GM12878 (cell line): ENCODE results near the gene IRGQ. TPM values are rescaled to one million over a fixed set of nuclear protein-coding genes. Genes with fewer than 3 reads are reported as not detected.
A peak's percentile ranks its signal among the peaks of the same experiment; 100 is the strongest.

ENCODE experiments used
- ATAC-seq: fragments of 200-7000 bp; cut with Tn5 transposase; 3 replicates; pipeline ENCODE4 v1.9.1; 2020; ENCODE audit warnings: mild to moderate bottlenecking, moderate library complexity
- BruUV-seq: library from RNA; stranded (reverse); fragments of 400-500 nt; replicated peaks from 2 replicates; lab custom pipeline; 2021; lab: Mats Ljungman, UMichigan
- CTCF ChIA-PET: fragments of 300-600 bp; sonication (Branson Sonifier 250); formaldehyde crosslinking; extraction: SDS; loops from one replicate; lab custom pipeline; 2021; ENCODE audit warnings: inconsistent platforms; lab: Yijun Ruan, JAX
- POLR2A ChIA-PET: fragments of 350-600 bp; formaldehyde crosslinking; extraction: SDS; loops from one replicate; lab custom pipeline; 2021; ENCODE audit warnings: inconsistent platforms; lab: Charles Lee
- RAD21 ChIA-PET: fragments of 300-600 bp; sonication (Branson Sonifier 250); formaldehyde crosslinking; loops from one replicate; lab custom pipeline; 2023; ENCODE audit warnings: antibody characterized with exemption; ENCODE audit not compliant: unreplicated experiment; lab: Charles Lee
- SMC1A ChIA-PET: fragments of 300-600 bp; sonication (Branson Sonifier 250); formaldehyde crosslinking; loops from one replicate; lab custom pipeline; 2023; ENCODE audit not compliant: unreplicated experiment, uncharacterized antibody; lab: Charles Lee
- DNase-seq: peaks from one replicate; pipeline ENCODE4 v3.0.0-alpha.2; 2011; ENCODE audit warnings: low read depth, low spot score
- FAIRE-seq: peaks from 3 replicates; lab custom pipeline; 2011; peaks lifted over from hg19 to GRCh38; lab: Jason Lieb, UNC
- H2AFZ ChIP-seq: 2 replicates; pipeline ENCODE4 v1.6.0; 2011; ENCODE audit warnings: low read depth, low read length, control low read depth; ENCODE audit not compliant: control insufficient read depth
- H3K27ac ChIP-seq: 2 replicates; pipeline ENCODE4 v1.5.1; 2011; ENCODE audit warnings: control low read depth; ENCODE audit not compliant: control insufficient read depth, insufficient read depth
- H3K27me3 ChIP-seq, 2 experiments: replicated peaks in 1 of 2; 2 replicates each; pipeline versions ENCODE4 v1.6.0 to v1.6.1; 2011; ENCODE audit warnings: low read length in 1 of 2; ENCODE audit not compliant: control insufficient read depth in 2 of 2, insufficient read depth in 2 of 2
- H3K36me3 ChIP-seq, 2 experiments: 2 replicates each; pipeline ENCODE4 v1.5.1; 2011; ENCODE audit warnings: low read length in 1 of 2; ENCODE audit not compliant: control insufficient read depth in 2 of 2, insufficient read depth in 2 of 2
- H3K4me1 ChIP-seq: 2 replicates; pipeline ENCODE4 v1.6.1; 2011; ENCODE audit warnings: mild to moderate bottlenecking, low read length, moderate library complexity, mixed read lengths; ENCODE audit not compliant: control insufficient read depth, insufficient read depth
- H3K4me2 ChIP-seq: 2 replicates; pipeline ENCODE4 v1.6.0; 2011; ENCODE audit warnings: control low read depth; ENCODE audit not compliant: control insufficient read depth, insufficient read depth
- H3K4me3 ChIP-seq: fragments of 200-600 bp; sonication (generic); 2 replicates; pipeline ENCODE4 v1.5.1; 2016
- H3K79me2 ChIP-seq: 2 replicates; pipeline ENCODE4 v1.6.0; 2011; ENCODE audit warnings: low read length; ENCODE audit not compliant: control insufficient read depth, insufficient read depth
- H3K9ac ChIP-seq: 2 replicates; pipeline ENCODE4 v1.8.0; 2011; ENCODE audit warnings: low read length, control low read depth, mixed read lengths; ENCODE audit not compliant: control insufficient read depth, insufficient read depth
- H3K9me3 ChIP-seq: replicated peaks from 3 replicates; pipeline ENCODE4 v1.5.1; 2011; ENCODE audit warnings: mild to moderate bottlenecking, low read length; ENCODE audit not compliant: control insufficient read depth, insufficient read depth
- H4K20me1 ChIP-seq: 2 replicates; pipeline ENCODE4 v1.6.0; 2011; ENCODE audit not compliant: control insufficient read depth, insufficient read depth
- CEBPB ChIP-seq, 2 experiments: fragments of 150-350 bp in 1 of 2; IDR thresholded peaks; 2 replicates each; pipeline ENCODE4 v1.6.1; 2012 to 2014; ENCODE audit warnings: low read depth in 2 of 2, low read length in 2 of 2, borderline replicate concordance in 1 of 2, inconsistent platforms in 1 of 2
- FOXK2 ChIP-seq: fragments of 450-650 bp; IDR thresholded peaks from 2 replicates; pipeline ENCODE4 v1.6.1; 2017; ENCODE audit warnings: mild to moderate bottlenecking, moderate library complexity
- NRF1 ChIP-seq: conservative IDR thresholded peaks from 2 replicates; pipeline ENCODE4 v1.6.1; 2011; ENCODE audit warnings: mild to moderate bottlenecking, low read depth, low read length, improper control_type of control experiment
- POLR2A ChIP-seq: IDR thresholded peaks from 2 replicates; pipeline ENCODE4 v1.6.1; 2011; ENCODE audit warnings: low read depth, mild to moderate bottlenecking, low read length
- SPI1 ChIP-seq: IDR thresholded peaks from 2 replicates; pipeline ENCODE4 v1.6.1; 2011; ENCODE audit warnings: low read depth, mild to moderate bottlenecking, low read length, moderate library complexity, borderline replicate concordance; ENCODE audit not compliant: insufficient read depth
- ZNF24 ChIP-seq: fragments of 450-650 bp; IDR thresholded peaks from 2 replicates; pipeline ENCODE4 v1.6.1; 2017; ENCODE audit warnings: antibody characterized with exemption, mild to moderate bottlenecking
- WGBS: methylation state at CpG from one replicate; pipeline ENCODE4 v1.1.6; 2016; ENCODE audit warnings: low lambda C conversion rate; ENCODE audit not compliant: insufficient replicate concordance, insufficient coverage; ENCODE audit errors: missing lambda C conversion rate; 5-methylcytosine and 5-hydroxymethylcytosine counted together
- in situ Hi-C: fragments of 300-500 bp; cut with MboI; formaldehyde crosslinking; loops from 9 replicates; pipeline ENCODE4 v1.14.3; 2018; ENCODE audit warnings: mixed read lengths
- intact Hi-C: fragments of 100-400 bp; cut with micrococcal nuclease; formaldehyde crosslinking; loops from one replicate; pipeline ENCODE4 v1.14.2; 2022; ENCODE audit not compliant: unreplicated experiment
- polyA plus RNA-seq, 11 experiments: library from polyadenylated mRNA; depleted of rRNA in 4 of 11; unstranded in 6 of 11; stranded (reverse) in 5 of 11; fragments of >200 nt; fragmentation: Nextera tagmentation in 4 of 11; fragmentation: Illumina TruSeq in 1 of 11; extraction: Ambion mirVana in 4 of 11; extraction: Trizol in 1 of 11; gene quantifications; 1 replicate in 1 of 11; 2 replicates in 10 of 11; pipeline versions ENCODE4 v1.2.1 to v1.2.3, GENCODE V29; 2011 to 2016; ENCODE audit warnings: inconsistent platforms in 2 of 11, missing spikeins in 2 of 11, low read depth in 1 of 11
- total RNA-seq, 4 experiments: library from RNA; depleted of rRNA in 3 of 4; stranded (reverse); fragments of >200 nt in 3 of 4; fragmentation: Illumina TruSeq in 1 of 4; extraction: Trizol in 1 of 4; gene quantifications; 2 replicates each; pipeline versions ENCODE4 v1.2.1 to v1.2.3, GENCODE V29; 2013 to 2021

IRGQ gene
- total and polyA plus RNA-seq, 10 of the 15 experiments (the other 5 are each of a cell fraction or from before 2014, with no cell fraction given) = 3.3 to 20.8 (median 9.0) TPM

- ATAC-seq (no peak), DNase-seq (no peak), FAIRE-seq (no peak)
- TF ChIP-seq SPI1 = no peak
- TF ChIP-seq ZNF24 = no peak
- no peak for TF ChIP-seq NRF1
- peak; percentile 26; the same call in 1 of the 2 replicates for TF ChIP-seq POLR2A
- no peak for TF ChIP-seq FOXK2
- TF ChIP-seq CEBPB (IDR thresholded peaks at IDR 0.05; ENCODE audit: borderline replicate concordance in 1 of 2, low read depth in 2 of 2, low read length in 2 of 2) = no peak
- Histone ChIP-seq H4K20me1 (no peaks in the 10 kb centered on the region), H3K4me3 (no peak overlapping the region), H3K9me3 (no peaks in the 10 kb centered on the region), H3K79me2 (peaks cover 22% of the 10 kb centered on the region), H2AFZ (no peak overlapping the region), H3K4me1 (no peaks in the 10 kb centered on the region), H3K36me3 (peaks cover 3 to 6% of the 10 kb centered on the region in 2 experiments; a peak in 3 of 4 replicates), H3K9ac (no peak overlapping the region), H3K27ac (no peak overlapping the region), H3K27me3 (no peaks in the 10 kb centered on the region), H3K4me2 (no peak overlapping the region)
- ChIA-PET SMC1A (no interaction called here), POLR2A (interaction anchor here (0.6 to 0.7 kb wide), 2 partner anchors 49 to 516 kb away, joined by 3 to 5 read pairs; no protein-coding TSS in a partner anchor), RAD21 (no interaction called here), CTCF (interaction anchor here (1.2 to 6.6 kb wide), 3 partner anchors 37 to 145 kb away, joined by 4 to 169 read pairs (median 7); no protein-coding TSS in a partner anchor)
- intact Hi-C loops (no loop called here), in situ Hi-C loops (no loop called here)
- WGBS = 99% methylated on average over 53 of the region's 63 CpGs
- no TSS peak for BruUV-seq
Observed at GRCh38 chr19:43591904-43592772, 3.8 kb downstream of the IRGQ start.
